ENCODE data around the gene OLIG2.

Gene OLIG2

GRCh38 chr21:33069645-33069993, 43.9 kb downstream of the OLIG2 start:
- H3K9ac ChIP-seq, result no peak overlapping the region
- no peaks in the 10 kb centered on the region for H3K36me3 ChIP-seq (ENCODE audit: insufficient read depth)
- H2AFZ ChIP-seq (ENCODE audit: low read depth), result no peak overlapping the region
- TF ChIP-seq CTCF (conservative IDR thresholded peaks at IDR 0.05; ENCODE audit: low read depth, low read length), result no peak
- no peaks in the 10 kb centered on the region for H3K27me3 ChIP-seq (ENCODE audit: insufficient read depth, low read depth)
- no peaks in the 10 kb centered on the region for H4K20me1 ChIP-seq (ENCODE audit: insufficient read depth)
- no peak overlapping the region for H3K27ac ChIP-seq
- no peak overlapping the region; the same call in 1 of the 2 replicates for H3K4me2 ChIP-seq
- H3K79me2 ChIP-seq (ENCODE audit: insufficient read depth, low read depth), result no peaks in the 10 kb centered on the region
- H3K4me1 ChIP-seq (ENCODE audit: low read depth, poor library complexity, severe bottlenecking), result peaks cover 50% of the 10 kb centered on the region
- no peak overlapping the region for H3K4me3 ChIP-seq (IDR thresholded peaks at IDR 0.05; ENCODE audit: insufficient read depth, low read depth, low read length)

GRCh38 chr21:33069994-33070743, 44.4 kb downstream of the OLIG2 start, which contains the start of gene OLIG1:
Gene OLIG1, plus strand, starts transcription at chr21:33070141. Its CDS starts 106 bp downstream, at chr21:33070247.
- Histone ChIP-seq H3K36me3 (ENCODE audit: insufficient read depth) (no peaks in the 10 kb centered on the region), H3K4me1 (ENCODE audit: low read depth, poor library complexity, severe bottlenecking) (peaks cover 45% of the 10 kb centered on the region), H3K79me2 (ENCODE audit: insufficient read depth, low read depth) (no peaks in the 10 kb centered on the region), H4K20me1 (ENCODE audit: insufficient read depth) (no peaks in the 10 kb centered on the region), H3K27ac (peak within 1 kb of the TSS; percentile 40; the same call in 1 of the 2 replicates), H3K27me3 (ENCODE audit: insufficient read depth, low read depth) (no peaks in the 10 kb centered on the region), H3K9ac (peak within 1 kb of the TSS; percentile 50), H2AFZ (ENCODE audit: low read depth) (peak within 1 kb of the TSS; percentile 42; the same call in 1 of the 2 replicates), H3K4me3 (IDR thresholded peaks at IDR 0.05; ENCODE audit: insufficient read depth, low read depth, low read length) (no peak within 1 kb of the TSS), H3K4me2 (peak within 1 kb of the TSS; percentile 40; the same call in 1 of the 2 replicates)
- TF ChIP-seq CTCF (conservative IDR thresholded peaks at IDR 0.05; ENCODE audit: low read depth, low read length), result no peak

- H3K4me3 ChIP-seq (IDR thresholded peaks at IDR 0.05; ENCODE audit: insufficient read depth, low read depth, low read length), result no peak overlapping the region
- no peak overlapping the region for H3K4me2 ChIP-seq
- H3K4me1 ChIP-seq (ENCODE audit: low read depth, poor library complexity, severe bottlenecking), result peaks cover 43% of the 10 kb centered on the region
- peak overlapping the region; percentile 42; the same call in 1 of the 2 replicates for H2AFZ ChIP-seq (ENCODE audit: low read depth)
- peak overlapping the region; percentile 50; the same call in 1 of the 2 replicates for H3K9ac ChIP-seq
- TF ChIP-seq CTCF (conservative IDR thresholded peaks at IDR 0.05; ENCODE audit: low read depth, low read length), result no peak
- H3K79me2 ChIP-seq (ENCODE audit: insufficient read depth, low read depth), result no peaks in the 10 kb centered on the region
- no peaks in the 10 kb centered on the region for H4K20me1 ChIP-seq (ENCODE audit: insufficient read depth)
- H3K27me3 ChIP-seq (ENCODE audit: insufficient read depth, low read depth), result no peaks in the 10 kb centered on the region
- peak overlapping the region; percentile 40; the same call in 1 of the 2 replicates for H3K27ac ChIP-seq
- H3K36me3 ChIP-seq (ENCODE audit: insufficient read depth), result no peaks in the 10 kb centered on the region
Observed at GRCh38 chr21:33070744-33070997, 44.9 kb downstream of the OLIG2 start.

GRCh38 chr21:33070998-33071769, 45.4 kb downstream of the OLIG2 start:
- peak overlapping the region; percentile 40; the same call in 1 of the 2 replicates for H3K27ac ChIP-seq
- H2AFZ ChIP-seq (ENCODE audit: low read depth), result peak overlapping the region; percentile 42; the same call in 1 of the 2 replicates
- H4K20me1 ChIP-seq (ENCODE audit: insufficient read depth), result no peaks in the 10 kb centered on the region
- H3K4me3 ChIP-seq (IDR thresholded peaks at IDR 0.05; ENCODE audit: insufficient read depth, low read depth, low read length), result no peak overlapping the region
- H3K36me3 ChIP-seq (ENCODE audit: insufficient read depth), result no peaks in the 10 kb centered on the region
- H3K27me3 ChIP-seq (ENCODE audit: insufficient read depth, low read depth), result no peaks in the 10 kb centered on the region
- H3K79me2 ChIP-seq (ENCODE audit: insufficient read depth, low read depth), result no peaks in the 10 kb centered on the region
- peaks cover 43% of the 10 kb centered on the region for H3K4me1 ChIP-seq (ENCODE audit: low read depth, poor library complexity, severe bottlenecking)
- TF ChIP-seq CTCF (conservative IDR thresholded peaks at IDR 0.05; ENCODE audit: low read depth, low read length), result no peak
- peak overlapping the region; percentile 50 for H3K9ac ChIP-seq
- H3K4me2 ChIP-seq, result peak overlapping the region; percentile 40
